Measurements from ENCODE around the gene PAPPA2. TPM values are rescaled to one million over a fixed set of nuclear protein-coding genes. Genes with fewer than 3 reads are reported as not detected.

PAPPA2 gene
- total and polyA plus RNA-seq, 2 of the 8 experiments (the other 6 are each of a cell fraction or from before 2014, with no cell fraction given): 0.08 to 0.88 TPM

DNA sequence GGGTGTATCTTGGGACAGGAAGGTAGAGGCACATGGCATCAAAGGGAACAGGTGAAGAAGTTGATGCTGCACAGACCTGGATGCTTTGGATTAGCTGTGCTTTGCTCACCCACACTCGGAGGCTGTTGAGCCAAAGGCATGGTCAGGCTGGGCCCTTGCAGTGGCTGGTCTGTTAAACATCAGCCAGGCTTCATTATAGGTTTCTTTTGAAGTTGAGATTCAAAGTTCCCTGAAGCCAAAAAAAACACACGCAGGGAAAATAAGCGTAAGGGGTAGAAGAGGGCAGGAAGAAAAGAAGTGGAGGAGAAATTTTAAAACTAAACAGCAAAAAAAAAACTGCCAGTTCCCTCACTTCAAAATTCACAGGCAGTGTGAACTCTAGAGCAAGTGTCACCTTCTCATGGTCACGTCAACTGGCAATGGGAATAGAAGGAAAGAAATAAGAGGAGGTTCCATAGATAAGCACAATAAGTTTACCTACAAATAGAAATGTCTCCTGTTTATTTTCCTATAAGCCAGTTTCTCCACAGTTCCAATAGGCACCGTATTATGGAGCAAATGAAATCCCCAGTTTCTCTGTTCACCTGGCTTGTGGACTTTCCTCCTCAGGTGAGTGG is 139.5 kb downstream of the PAPPA2 start (continued):
- TF ChIP-seq, protein P1, sequence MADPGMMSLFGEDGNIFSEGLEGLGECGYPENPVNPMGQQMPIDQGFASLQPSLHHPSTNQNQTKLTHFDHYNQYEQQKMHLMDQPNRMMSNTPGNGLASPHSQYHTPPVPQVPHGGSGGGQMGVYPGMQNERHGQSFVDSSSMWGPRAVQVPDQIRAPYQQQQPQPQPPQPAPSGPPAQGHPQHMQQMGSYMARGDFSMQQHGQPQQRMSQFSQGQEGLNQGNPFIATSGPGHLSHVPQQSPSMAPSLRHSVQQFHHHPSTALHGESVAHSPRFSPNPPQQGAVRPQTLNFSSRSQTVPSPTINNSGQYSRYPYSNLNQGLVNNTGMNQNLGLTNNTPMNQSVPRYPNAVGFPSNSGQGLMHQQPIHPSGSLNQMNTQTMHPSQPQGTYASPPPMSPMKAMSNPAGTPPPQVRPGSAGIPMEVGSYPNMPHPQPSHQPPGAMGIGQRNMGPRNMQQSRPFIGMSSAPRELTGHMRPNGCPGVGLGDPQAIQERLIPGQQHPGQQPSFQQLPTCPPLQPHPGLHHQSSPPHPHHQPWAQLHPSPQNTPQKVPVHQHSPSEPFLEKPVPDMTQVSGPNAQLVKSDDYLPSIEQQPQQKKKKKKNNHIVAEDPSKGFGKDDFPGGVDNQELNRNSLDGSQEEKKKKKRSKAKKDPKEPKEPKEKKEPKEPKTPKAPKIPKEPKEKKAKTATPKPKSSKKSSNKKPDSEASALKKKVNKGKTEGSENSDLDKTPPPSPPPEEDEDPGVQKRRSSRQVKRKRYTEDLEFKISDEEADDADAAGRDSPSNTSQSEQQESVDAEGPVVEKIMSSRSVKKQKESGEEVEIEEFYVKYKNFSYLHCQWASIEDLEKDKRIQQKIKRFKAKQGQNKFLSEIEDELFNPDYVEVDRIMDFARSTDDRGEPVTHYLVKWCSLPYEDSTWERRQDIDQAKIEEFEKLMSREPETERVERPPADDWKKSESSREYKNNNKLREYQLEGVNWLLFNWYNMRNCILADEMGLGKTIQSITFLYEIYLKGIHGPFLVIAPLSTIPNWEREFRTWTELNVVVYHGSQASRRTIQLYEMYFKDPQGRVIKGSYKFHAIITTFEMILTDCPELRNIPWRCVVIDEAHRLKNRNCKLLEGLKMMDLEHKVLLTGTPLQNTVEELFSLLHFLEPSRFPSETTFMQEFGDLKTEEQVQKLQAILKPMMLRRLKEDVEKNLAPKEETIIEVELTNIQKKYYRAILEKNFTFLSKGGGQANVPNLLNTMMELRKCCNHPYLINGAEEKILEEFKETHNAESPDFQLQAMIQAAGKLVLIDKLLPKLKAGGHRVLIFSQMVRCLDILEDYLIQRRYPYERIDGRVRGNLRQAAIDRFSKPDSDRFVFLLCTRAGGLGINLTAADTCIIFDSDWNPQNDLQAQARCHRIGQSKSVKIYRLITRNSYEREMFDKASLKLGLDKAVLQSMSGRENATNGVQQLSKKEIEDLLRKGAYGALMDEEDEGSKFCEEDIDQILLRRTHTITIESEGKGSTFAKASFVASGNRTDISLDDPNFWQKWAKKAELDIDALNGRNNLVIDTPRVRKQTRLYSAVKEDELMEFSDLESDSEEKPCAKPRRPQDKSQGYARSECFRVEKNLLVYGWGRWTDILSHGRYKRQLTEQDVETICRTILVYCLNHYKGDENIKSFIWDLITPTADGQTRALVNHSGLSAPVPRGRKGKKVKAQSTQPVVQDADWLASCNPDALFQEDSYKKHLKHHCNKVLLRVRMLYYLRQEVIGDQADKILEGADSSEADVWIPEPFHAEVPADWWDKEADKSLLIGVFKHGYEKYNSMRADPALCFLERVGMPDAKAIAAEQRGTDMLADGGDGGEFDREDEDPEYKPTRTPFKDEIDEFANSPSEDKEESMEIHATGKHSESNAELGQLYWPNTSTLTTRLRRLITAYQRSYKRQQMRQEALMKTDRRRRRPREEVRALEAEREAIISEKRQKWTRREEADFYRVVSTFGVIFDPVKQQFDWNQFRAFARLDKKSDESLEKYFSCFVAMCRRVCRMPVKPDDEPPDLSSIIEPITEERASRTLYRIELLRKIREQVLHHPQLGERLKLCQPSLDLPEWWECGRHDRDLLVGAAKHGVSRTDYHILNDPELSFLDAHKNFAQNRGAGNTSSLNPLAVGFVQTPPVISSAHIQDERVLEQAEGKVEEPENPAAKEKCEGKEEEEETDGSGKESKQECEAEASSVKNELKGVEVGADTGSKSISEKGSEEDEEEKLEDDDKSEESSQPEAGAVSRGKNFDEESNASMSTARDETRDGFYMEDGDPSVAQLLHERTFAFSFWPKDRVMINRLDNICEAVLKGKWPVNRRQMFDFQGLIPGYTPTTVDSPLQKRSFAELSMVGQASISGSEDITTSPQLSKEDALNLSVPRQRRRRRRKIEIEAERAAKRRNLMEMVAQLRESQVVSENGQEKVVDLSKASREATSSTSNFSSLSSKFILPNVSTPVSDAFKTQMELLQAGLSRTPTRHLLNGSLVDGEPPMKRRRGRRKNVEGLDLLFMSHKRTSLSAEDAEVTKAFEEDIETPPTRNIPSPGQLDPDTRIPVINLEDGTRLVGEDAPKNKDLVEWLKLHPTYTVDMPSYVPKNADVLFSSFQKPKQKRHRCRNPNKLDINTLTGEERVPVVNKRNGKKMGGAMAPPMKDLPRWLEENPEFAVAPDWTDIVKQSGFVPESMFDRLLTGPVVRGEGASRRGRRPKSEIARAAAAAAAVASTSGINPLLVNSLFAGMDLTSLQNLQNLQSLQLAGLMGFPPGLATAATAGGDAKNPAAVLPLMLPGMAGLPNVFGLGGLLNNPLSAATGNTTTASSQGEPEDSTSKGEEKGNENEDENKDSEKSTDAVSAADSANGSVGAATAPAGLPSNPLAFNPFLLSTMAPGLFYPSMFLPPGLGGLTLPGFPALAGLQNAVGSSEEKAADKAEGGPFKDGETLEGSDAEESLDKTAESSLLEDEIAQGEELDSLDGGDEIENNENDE (IDR thresholded peaks at IDR 0.05; ENCODE audit: insufficient replicate concordance, low read length): no peak
